Measurements from ENCODE around the gene SCAMP2.

The SCAMP2 gene

GRCh38 chr15:74868059-74868458, 5.1 kb downstream of the SCAMP2 start:
- H3K9ac ChIP-seq = no peak overlapping the region
- peaks cover 24% of the 10 kb centered on the region for H3K4me1 ChIP-seq
- peaks cover 40% of the 10 kb centered on the region for H3K79me2 ChIP-seq
- H3K36me3 ChIP-seq (ENCODE audit: control insufficient read depth, insufficient read depth, low read length) = no peaks in the 10 kb centered on the region
- H2AFZ ChIP-seq = no peak overlapping the region
- peak overlapping the region; percentile 5 for H3K4me3 ChIP-seq (ENCODE audit: low read depth, low read length)
- peak overlapping the region; percentile 80 for H3K27ac ChIP-seq
- no peaks in the 10 kb centered on the region for H3K27me3 ChIP-seq (ENCODE audit: control insufficient read depth, insufficient read depth, low read length)
- peak overlapping the region; percentile 10 for H3K4me2 ChIP-seq (ENCODE audit: low read length)
- H3K9me3 ChIP-seq (ENCODE audit: control insufficient read depth, low read length) = no peaks in the 10 kb centered on the region
- TF ChIP-seq CTCF (IDR thresholded peaks at IDR 0.05) = no peak

GRCh38 chr15:74867466-74868038, 5.6 kb downstream of the SCAMP2 start:
- Histone ChIP-seq H3K27ac (no peak overlapping the region), H3K79me2 (peaks cover 38% of the 10 kb centered on the region), H3K9me3 (ENCODE audit: control insufficient read depth, low read length) (no peaks in the 10 kb centered on the region), H3K36me3 (ENCODE audit: control insufficient read depth, insufficient read depth, low read length) (no peaks in the 10 kb centered on the region), H3K9ac (no peak overlapping the region), H3K4me3 (ENCODE audit: low read depth, low read length) (no peak overlapping the region), H3K4me1 (peaks cover 24% of the 10 kb centered on the region), H3K4me2 (ENCODE audit: low read length) (no peak overlapping the region), H3K27me3 (ENCODE audit: control insufficient read depth, insufficient read depth, low read length) (no peaks in the 10 kb centered on the region), H2AFZ (no peak overlapping the region)
- TF ChIP-seq CTCF (IDR thresholded peaks at IDR 0.05) = no peak

- H3K9ac ChIP-seq = no peak overlapping the region
- no peak for TF ChIP-seq CTCF (IDR thresholded peaks at IDR 0.05)
- H3K79me2 ChIP-seq = peaks cover 33% of the 10 kb centered on the region
- peaks cover 16% of the 10 kb centered on the region for H3K4me1 ChIP-seq
- H3K36me3 ChIP-seq (ENCODE audit: control insufficient read depth, insufficient read depth, low read length) = no peaks in the 10 kb centered on the region
- H3K27ac ChIP-seq = no peak overlapping the region
- no peaks in the 10 kb centered on the region for H3K9me3 ChIP-seq (ENCODE audit: control insufficient read depth, low read length)
- H3K4me3 ChIP-seq (ENCODE audit: low read depth, low read length) = no peak overlapping the region
- H3K27me3 ChIP-seq (ENCODE audit: control insufficient read depth, insufficient read depth, low read length) = no peaks in the 10 kb centered on the region
- H3K4me2 ChIP-seq (ENCODE audit: low read length) = no peak overlapping the region
- H2AFZ ChIP-seq = no peak overlapping the region
Observed at GRCh38 chr15:74866090-74866489, 7.1 kb downstream of the SCAMP2 start.

GRCh38 chr15:74865316-74865715, 7.8 kb downstream of the SCAMP2 start:
- H3K4me3 ChIP-seq (ENCODE audit: low read depth, low read length) = no peak overlapping the region
- H3K4me1 ChIP-seq = peaks cover 14% of the 10 kb centered on the region
- no peak overlapping the region for H3K27ac ChIP-seq

More at GRCh38 chr15:74865316-74865715, 7.8 kb downstream of the SCAMP2 start:
- Histone ChIP-seq H3K4me2 (ENCODE audit: low read length) (no peak overlapping the region), H2AFZ (no peak overlapping the region), H3K9me3 (ENCODE audit: control insufficient read depth, low read length) (no peaks in the 10 kb centered on the region), H3K36me3 (ENCODE audit: control insufficient read depth, insufficient read depth, low read length) (no peaks in the 10 kb centered on the region), H3K27me3 (ENCODE audit: control insufficient read depth, insufficient read depth, low read length) (no peaks in the 10 kb centered on the region), H3K79me2 (peaks cover 33% of the 10 kb centered on the region), H3K9ac (no peak overlapping the region)
- no peak for TF ChIP-seq CTCF (IDR thresholded peaks at IDR 0.05)

All from parathyroid adenoma (tissue), 2 donors.